Medulla oblongata (tissue), 1 donor: ENCODE results near the gene FGR.

Source experiments
- DNase-seq: peaks from one replicate; pipeline ENCODE4 v3.0.0-alpha.2; 2015; ENCODE audit errors: extremely low spot score

Gene FGR

DNA sequence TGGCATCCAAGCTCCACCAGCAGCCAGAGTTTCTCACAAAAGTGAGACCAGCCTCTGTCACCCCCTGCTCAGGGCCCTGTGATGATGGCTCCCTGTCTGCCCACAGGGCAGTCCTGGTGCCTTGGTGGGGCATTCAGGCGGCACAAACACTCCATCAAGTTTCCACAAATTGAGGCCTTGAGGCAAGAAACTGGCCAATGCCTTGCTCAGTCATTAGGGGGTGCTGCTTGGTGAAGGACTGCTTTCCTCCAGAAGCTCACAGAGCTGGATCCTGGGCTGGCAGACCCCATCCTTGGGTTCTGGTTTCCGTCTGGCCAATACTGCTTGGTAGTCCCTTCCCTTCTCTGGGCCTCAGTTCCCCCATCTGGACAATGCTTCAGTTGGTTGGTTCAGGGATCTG lies 18.5 kb downstream of the FGR start:
- no peak for DNase-seq

DNA sequence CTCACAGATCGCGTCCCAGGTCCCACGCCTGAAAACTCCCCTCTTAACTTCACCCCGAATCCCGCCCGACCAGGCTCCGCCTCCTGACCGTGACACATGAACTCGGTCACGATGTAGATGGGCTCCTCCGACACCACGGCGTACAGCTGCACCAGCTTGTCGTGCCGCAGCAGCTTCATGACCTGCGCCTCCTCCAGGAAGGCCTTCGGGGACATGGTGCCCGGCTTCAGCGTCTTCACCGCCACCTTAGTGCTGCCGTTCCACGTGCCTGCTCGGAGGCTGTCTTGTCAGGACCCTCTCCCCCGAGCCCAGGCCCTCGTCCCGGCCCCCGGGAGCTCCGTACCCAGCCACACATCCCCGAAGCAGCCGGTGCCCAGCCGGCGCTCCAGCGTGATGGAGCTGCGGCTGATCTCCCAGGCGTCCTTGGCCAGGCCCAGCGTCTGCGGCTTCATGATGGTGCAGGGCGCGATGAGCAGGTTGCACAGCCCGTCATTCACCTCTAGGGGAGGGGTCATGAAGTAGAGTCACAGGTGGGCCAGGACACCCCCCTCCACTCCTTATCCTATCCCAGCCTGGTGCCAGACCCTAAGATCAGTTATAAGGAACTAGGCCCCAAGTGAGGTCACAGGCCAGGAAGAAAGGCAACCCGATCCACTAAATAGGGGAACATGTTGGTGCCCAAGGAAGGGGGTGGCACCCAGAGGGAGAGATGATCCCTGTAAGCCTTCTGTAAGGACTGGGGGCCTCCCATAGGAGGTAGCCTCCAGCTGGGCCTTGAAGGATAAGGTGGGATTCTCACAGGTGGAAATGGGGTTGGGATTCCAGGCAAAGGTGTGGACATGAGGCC lies 19.4 kb downstream of the FGR start:
- DNase-seq: no peak

DNA sequence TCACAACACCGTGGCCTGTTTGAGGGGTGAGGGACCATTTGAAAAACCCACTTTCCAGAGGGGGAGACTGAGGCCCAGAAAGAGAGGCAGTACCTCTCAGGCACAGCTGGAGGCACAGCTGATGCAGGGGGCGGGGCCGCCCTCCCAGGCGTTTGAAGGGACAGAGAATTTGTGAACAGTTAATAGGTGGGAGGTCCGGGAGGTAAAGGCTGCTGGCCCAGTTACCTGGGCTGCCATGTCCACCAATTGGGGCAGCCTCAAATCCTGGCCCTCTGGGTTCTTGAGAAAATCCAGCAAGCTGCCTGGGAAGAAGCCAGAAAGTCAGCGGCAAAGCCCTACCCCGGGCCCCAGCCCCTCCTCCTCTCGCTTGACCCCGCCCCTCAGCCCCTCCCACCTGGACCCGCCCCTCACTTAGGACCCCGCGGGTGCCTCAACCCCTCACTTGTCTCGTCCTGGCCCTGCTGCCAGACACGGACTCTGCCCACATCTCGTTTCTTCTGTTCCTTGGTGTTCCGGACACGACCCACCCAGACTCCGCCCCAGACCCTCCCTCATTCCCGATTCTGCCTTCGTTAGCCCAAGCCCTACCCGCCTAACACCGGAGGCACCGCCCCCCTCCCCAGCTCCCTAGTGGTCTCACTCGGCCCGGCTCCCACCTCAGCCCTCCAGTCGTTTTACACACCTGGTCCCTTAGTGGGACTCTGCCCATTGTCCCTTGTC lies 20.2 kb downstream of the FGR start:
- no peak for DNase-seq

DNA sequence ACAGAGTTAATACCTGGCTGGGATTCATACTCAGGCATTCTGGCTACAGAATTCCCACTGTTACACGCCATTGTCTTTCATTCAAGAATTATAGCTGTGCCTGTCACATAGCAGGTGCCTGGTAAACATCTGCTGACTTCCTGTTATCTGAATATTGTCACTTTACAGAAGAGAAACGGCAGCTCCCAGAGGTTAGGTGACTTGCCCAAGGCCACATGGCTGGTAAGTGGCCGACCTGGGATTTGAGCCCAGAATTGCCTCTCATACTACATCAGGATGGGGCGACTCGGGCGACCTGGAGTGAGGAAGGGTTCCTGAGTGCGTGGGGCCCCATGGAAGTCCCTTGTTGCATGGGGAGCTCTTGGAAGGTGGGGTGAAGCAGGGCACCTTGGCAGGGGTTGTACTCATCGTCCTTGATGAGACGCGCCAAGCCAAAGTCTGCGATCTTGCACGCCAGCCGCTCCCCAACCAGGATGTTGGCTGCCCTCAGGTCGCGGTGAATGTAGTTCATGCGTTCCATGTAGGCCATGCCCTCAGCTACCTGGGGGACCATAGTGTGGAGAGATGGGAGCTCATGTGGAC lies 20.9 kb downstream of the FGR start:
- DNase-seq: no peak

DNA sequence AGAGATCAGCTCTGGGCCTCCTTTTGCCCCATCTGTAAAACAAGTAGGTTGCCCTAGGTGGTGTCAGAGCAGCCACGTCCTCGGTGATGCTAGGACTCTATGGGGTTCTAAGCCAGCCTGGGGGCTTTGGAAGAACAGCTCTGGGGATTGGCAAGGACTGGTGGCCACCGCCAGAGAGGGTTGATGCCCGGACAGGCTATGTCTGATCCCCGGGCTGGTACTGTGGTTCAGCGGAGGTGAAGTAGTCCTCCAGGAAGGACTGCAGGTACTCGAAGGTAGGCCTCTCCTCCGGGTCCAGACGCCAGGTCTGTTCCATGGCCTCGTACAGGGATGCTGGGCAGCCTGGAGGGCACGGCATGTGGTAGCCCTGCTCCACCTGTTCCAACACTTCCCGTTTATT lies 22.3 kb downstream of the FGR start:
- no peak for DNase-seq

DNA sequence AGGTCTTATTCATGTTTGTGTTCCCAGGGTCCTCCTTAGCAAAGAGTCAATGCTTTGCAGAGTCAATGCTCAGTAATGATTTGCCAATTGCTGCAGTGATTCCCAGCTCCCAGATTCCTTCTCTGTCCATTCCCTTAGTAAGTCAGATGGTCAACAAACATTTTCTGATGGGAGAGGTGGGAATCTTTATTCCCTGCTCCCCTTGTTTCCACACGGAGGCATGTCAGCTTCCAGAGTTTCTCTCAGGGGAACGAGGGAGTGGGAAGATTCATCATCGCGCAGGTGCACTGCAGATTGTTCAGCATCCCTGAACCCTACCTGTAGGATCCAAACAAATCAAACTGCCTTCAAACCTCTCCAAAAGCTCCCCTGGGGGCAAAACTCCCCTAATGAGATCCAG lies 23.5 kb downstream of the FGR start:
- DNase-seq: no peak

DNA sequence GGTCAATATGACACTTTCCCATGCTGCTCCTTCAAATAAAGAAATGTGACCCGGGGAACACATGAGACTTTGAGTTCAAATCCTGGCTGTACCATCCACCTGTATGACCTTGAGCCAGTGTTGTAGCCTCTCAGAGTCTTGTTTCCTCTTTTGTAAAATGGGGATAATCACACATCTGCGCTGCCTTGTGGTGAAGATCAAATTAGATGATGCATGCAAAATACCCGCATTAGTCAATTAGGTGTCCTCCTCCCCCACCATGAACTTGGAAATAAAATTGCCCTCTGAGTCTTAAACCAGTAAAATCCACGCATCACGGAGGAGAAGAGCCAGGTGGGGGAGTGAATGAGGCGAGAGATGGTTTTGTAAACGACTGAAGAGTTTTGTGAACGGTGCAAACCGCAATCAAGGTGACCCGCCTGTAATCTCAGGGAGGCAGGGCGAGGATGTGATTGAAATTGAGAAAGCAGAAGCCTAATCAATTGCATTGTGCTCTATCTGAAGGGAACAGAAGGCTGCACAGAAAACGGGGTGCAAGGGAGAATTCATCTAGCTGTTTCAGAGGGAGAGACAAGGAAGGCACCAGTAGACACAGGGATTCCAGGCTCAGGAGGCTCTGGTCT lies 25.3 kb downstream of the FGR start:
- no peak for DNase-seq

DNA sequence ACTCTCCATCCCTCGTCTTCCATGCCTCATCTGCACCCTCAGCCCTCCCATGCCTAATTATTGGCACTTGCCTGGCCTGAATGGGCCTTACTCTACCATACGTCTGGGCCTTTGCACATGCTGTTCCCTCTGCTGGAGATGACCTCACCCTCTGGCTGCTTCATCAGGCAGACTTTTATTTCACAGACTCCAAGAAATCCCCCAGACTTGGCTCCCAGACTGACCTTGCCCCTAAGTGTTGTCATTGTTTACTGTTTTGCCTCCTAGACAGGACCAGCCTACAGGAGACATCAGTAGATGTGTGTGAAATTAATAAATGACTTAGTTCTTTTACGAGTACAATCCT lies 25.8 kb downstream of the FGR start:
- DNase-seq: no peak

DNA sequence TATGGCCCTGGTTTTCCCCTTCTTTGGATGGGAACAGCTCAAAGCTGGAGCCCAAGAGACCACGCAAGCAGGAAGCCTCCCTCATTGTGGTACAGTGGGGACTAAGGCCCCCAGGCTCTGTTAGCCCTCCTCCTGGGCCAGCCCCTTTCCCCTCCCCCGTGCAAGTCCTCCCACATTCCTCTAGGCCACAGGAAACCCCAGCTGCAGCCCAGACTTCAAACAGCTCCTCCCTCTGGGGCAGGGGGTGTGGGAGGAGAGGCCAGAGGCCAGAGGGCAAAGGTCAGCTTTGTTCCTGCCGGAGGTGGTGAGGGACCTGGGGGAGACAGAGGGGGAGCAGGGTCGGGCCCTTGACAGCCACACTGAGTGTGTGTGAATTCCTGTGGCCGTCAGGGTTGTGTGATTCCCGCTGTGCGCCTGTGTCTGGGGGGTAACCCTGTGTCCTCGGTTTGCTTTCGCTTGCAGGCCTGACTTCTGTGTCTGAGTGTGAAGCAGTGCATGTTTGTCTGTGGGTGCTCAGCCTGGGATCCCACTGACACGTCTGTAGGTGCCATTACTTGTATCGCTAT lies 27.7 kb downstream of the FGR start:
- DNase-seq: no peak

DNA sequence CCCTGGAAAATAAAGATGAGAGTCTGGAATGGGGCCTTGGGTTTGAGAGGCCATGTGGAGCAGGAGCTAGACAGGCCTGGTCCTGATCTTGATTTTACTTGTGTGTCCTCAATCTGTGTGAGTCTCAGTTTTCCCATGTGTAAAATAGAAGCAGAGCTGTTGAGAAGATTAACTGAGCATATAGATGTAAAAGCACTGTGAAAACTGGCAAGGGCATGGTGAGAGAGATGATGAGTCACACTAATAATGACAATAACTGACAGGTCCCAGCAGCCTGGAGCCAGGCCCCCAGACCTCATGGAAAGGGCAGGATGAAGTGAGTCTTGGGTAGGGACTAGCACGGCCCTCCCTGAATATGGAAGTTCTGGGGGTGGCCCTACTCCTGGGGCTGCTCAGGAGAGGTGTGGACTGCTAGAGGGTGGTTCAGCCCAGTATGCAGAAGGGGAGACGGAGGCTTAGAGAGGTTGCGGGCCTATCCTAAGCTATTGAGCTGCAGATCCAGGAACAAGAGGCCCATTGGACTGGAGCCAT lies 28.2 kb downstream of the FGR start:
- DNase-seq: no peak

DNA sequence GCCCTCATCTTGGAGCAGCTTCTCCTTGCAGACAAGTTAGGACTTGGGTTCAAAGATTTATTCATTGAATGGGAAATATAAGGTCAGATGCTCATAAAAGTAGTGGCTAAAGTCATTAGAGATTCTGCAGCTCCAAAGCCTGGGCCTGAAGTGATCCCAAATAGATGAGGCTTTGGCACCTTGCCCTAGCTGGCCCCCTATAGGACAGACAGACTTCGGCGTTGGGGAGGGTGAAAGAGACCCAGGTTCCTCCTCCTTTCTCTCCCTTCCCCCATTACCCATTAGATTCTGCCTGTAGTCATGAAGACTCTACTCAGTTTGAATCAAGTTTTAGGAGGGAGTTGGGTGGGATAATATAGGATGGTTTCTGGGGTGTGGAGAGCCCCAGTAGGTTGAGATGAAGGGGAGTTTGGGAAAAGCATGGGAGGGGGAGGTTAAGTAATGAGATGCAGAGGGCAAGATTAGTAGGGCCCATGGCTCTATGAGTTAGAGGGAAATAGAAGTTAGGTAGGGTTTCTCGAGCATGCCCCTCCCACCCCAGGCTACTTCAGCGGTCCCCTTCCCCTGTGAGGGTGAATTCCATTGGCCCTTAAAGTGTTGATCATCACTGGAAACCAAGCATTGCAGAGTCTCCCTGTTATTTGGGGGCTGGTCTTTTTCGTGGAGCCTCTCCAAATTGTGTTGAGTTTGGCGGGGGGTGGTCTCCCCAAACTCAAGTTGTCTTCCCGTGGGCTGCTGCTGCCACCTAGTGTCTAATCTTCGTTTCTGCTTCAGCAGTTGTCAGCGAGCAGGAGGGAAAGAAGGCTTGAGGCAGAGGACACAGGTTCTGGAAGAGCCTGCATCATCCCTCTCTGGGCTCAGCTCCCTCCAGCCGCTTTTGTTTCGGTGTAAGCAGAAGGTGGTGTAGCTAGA lies 28.9 kb downstream of the FGR start:
- peak; percentile 81 for DNase-seq

DNA sequence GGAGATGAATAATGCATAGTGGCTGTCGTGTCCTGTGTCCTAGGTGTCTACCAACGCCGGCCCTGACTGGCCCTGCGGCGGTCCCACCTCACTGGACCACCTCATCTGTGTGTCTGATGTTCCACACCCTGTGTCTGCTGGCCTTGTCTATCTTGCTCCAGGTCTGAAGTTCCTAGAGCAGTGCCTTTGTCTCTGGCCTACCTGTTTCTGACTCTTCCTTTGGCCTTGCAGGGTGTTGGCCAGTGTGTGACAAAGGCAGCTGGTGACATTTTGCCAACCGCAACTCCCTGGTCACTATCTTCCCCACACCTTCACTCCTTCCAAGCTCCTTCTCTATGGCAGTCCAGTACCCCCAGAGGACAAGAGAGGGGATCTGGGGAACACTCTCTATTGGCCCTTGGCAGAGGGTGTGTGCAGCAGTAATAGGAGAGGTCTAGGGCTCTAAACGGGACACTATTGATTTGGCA lies 29.7 kb downstream of the FGR start:
- DNase-seq: no peak

DNA sequence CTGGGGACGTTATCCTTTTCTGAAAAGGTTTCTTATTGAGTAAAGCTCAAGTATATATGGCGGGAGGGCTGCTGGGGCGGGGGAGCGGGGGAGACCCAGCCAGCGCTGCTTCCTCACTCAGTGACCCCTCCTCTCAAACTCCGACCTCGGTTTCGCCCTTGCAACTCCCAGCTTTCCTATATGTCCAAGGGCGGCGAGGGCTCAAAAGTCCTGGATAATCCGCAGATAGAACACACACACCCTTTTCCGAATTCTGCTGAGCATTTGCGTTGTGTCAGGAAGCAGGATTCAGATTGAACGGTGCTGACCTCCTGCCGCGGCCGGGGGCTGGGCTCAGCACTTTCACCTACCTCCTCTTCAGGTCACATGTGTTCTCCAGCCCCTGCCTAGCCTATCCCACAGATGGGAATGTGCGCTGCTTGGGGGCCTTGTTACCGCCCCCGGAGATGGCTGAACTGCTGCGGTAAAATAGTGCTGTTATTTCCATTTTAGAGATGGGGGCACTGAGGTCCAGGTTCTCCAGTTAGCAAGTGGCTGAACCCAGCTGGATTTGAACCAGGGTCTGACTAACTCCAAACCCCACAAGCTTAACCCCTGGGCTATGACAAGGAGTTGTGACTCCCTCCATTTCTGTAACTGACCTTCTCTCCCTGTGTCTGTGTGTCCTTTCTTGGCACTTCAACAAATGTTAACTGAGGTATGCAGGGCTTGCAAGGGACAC lies 30.2 kb downstream of the FGR start:
- DNase-seq: no peak

DNA sequence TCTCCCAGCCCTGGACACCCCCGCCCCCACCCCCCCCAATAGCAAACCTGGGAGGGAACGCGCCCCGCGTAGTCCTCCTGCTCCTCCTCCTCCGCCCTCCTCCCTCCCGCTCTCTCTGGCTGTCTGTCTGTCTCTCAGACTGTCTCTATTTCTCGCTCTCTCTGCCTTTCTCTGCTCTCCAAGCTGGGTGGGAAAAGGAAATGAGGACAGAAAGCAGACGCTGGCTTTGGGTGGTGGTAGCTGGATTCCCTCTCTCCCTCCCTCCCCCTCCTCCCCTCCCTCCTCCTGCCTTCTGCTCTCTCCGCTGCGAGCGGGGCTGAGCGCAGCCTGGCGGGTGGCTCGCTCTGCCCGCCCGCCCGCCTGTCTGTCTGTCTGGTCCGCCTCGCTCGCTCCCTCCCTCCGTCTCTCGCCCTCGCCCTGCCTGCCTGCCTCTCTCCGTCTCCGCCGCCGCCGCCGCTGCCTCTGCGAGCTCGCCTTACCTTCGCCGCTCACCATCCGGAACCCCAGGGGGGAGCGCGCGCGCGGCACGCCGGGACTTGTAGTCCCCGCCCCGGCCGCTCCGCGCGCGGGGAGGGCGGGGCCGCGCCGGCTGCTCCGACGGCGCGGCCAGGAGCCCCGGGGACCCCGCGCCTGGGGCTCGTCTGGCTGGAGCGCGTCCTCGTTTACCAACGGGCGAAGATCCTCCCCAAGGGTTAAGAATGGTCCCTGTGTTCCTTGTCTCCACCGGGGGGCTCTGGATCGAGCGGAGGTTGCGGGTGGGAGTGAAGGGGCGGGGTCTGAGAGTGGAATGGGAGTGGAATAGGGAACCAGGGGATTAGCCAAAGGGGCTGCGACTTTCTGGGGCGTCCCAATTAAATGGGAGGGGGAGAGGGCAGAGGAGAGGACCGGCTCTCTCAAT lies 31.1 kb downstream of the FGR start, which contains the start of gene AHDC1:
TSS of gene AHDC1 (minus strand) at position 464 of the 898 bp plus-strand sequence. CDS start 52,029 bp downstream, outside the sequence.
- DNase-seq: peak; percentile 88

DNA sequence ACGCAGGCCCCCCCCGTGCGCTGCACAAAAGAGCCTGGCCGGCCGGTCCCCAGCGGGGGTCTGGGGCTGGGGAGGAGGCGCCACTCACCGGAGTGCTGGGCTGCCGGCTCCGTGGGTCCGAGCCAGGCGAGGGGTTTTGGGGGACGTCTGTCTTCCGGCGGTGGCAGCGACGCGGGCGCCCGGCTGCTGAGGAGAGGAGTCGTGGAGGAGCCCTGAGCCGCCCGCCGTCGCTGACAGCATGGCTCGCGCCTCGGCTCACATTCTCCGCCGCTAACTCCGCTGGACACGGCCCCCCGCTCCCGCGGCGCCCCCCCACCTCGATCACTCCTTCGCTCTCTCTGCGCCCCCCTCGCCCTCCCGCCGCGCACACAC lies 31.7 kb downstream of the FGR start:
- no peak for DNase-seq

DNA sequence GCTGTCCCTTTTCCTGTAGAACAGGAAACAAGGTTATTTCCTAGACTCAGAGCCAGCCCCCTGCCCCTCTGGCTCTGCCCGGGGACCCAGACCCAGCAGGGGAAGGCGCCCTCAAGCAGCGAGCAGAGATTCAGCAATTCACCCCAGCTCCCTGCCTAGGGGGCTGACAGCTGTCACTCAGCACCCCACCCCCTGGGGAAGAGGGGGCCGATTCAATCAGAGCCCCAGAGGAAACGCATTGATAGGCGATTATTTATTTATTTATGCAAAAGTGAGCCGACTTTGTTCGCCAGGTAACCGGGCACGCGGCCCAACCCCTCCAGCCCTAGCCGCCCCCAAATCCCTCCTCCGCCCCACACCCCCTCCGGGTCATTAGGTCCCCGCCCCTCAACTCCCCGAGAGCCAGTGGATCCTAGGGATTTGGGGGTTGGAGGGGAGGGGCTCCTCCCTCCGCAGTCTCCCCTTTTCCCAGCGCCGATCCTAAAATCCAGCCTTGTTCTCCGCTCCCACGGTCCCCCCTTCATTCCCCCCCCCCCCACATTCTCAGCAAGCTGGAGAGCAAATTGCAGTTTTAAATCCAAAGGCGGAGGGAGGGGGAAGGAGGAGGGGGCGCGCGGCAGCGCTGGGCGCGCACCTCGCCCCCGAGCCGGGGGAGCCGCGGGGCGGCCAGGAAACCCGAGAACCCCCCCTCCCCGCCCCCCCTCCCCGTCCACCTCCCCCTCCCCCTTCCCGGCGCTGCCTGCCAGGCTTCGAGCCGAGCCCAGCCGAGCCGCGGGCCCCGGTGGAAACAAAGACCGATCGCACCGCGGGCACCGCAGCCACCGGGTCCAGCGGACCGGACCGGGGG lies 32.3 kb downstream of the FGR start:
- DNase-seq: peak; percentile 55

DNA sequence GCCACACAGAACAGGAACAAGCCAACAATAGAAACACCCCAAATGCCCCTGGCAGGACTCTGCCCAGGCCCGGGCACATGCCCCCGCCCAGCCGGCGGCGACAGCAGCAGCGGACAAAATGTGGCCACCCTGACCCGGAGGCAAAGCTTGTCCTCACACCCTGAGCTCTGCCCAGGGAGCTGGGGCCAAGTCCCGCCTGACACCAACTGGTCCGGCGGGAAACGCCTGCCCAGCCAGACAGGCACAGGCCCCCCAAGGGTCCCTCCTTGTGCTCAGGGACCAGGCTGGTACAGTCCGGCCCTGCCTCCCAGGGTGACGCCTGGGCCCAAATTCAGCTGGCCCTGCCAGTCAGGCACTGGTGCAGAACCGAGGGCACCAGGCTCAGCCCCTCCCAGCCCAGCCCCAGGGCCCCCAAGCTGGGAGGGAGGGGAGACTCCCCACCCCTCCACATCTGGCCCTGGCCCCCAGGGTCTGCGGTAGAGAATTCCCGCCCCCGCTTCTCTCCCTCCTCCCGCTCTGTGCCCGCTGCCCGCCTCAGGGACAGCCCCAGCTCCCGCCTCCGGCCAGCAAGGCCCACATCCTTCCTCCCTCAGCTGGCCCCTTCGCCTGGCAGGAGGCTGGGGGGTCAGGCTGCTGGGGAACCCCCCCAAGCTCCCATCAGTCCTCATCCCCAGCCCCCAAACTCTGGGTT lies 33.1 kb downstream of the FGR start:
- peak; percentile 83 for DNase-seq
